DMS79 treated with DMSO at 0.1 percent for 48 hours (cell line): ENCODE measurements around the gene MED26.

ENCODE experiments used
- DNase-seq: peaks from one replicate; lab custom pipeline; 2025; lab: John Stamatoyannopoulos, UW

MED26 gene

GRCh38 chr19:16613841-16614240 is 14.2 kb downstream of the MED26 start:
- DNase-seq: no peak

GRCh38 chr19:16612636-16613035 is 15.4 kb downstream of the MED26 start:
- no peak for DNase-seq

- peak; percentile 89 for DNase-seq
Observed at GRCh38 chr19:16611121-16611520, 16.9 kb downstream of the MED26 start.

GRCh38 chr19:16609511-16610200 is 18.3 kb downstream of the MED26 start:
- DNase-seq: no peak

- DNase-seq: no peak
Observed at GRCh38 chr19:16608290-16608739, 19.7 kb downstream of the MED26 start.

- no peak for DNase-seq
Observed at GRCh38 chr19:16607819-16608218, 20.2 kb downstream of the MED26 start.

- peak; percentile 97 for DNase-seq
Observed at GRCh38 chr19:16605553-16605994, 22.4 kb downstream of the MED26 start.

GRCh38 chr19:16605115-16605514 is 22.9 kb downstream of the MED26 start:
- no peak for DNase-seq

GRCh38 chr19:16604615-16605014 is 23.4 kb downstream of the MED26 start:
- no peak for DNase-seq

GRCh38 chr19:16603090-16603489 is 24.9 kb downstream of the MED26 start:
- no peak for DNase-seq

GRCh38 chr19:16601378-16602052 is 26.5 kb downstream of the MED26 start:
- no peak for DNase-seq

- DNase-seq: no peak
Observed at GRCh38 chr19:16600824-16601223, 27.2 kb downstream of the MED26 start.

GRCh38 chr19:16599655-16600346 is 28.2 kb downstream of the MED26 start:
- DNase-seq: no peak

GRCh38 chr19:16598848-16599247 is 29.2 kb downstream of the MED26 start:
- DNase-seq: no peak

GRCh38 chr19:16596399-16596798 is 31.6 kb downstream of the MED26 start:
- no peak for DNase-seq

GRCh38 chr19:16595097-16595496 is 32.9 kb downstream of the MED26 start:
- no peak for DNase-seq

GRCh38 chr19:16594681-16595091 is 33.3 kb downstream of the MED26 start:
- no peak for DNase-seq

GRCh38 chr19:16594131-16594586 is 33.8 kb downstream of the MED26 start:
- no peak for DNase-seq

GRCh38 chr19:16593181-16593580 is 34.8 kb downstream of the MED26 start:
- no peak for DNase-seq

GRCh38 chr19:16591803-16592556 is 36.0 kb downstream of the MED26 start:
- DNase-seq: no peak

GRCh38 chr19:16590876-16591802 is 36.9 kb downstream of the MED26 start:
- no peak for DNase-seq
